Mucosa of descending colon (tissue), 3 donors: Measurements from ENCODE around the gene SETD2. TPM values are rescaled to one million over a fixed set of nuclear protein-coding genes. Genes with fewer than 3 reads are reported as not detected.
A peak's percentile ranks its signal among the peaks of the same experiment; 100 is the strongest.

Experiments
- ATAC-seq: fragments of 200-7000 bp; cut with Tn5 transposase; one replicate; pipeline ENCODE4 v1.9.1; 2020; ENCODE audit warnings: mild to moderate bottlenecking, moderate library complexity
- DNase-seq, 3 donors: peaks; one replicate each; pipeline ENCODE4 v3.0.0-alpha.2; 2020
- H3K36me3 ChIP-seq: fragments of 200-600 bp; one replicate; pipeline ENCODE4 v1.8.0; 2021; ENCODE audit warnings: low read depth, mild to moderate bottlenecking
- H3K4me1 ChIP-seq: fragments of 200-600 bp; one replicate; pipeline ENCODE4 v1.8.0; 2021; ENCODE audit warnings: low read depth, mild to moderate bottlenecking
- H3K4me3 ChIP-seq: fragments of 200-600 bp; one replicate; pipeline ENCODE4 v1.8.0; 2021; ENCODE audit warnings: mild to moderate bottlenecking
- H3K9me3 ChIP-seq: fragments of 200-600 bp; one replicate; pipeline ENCODE4 v1.8.0; 2021; ENCODE audit warnings: mild to moderate bottlenecking
- CTCF ChIP-seq: fragments of 200-600 bp; IDR thresholded peaks from one replicate; pipeline ENCODE4 v1.8.0; 2022; ENCODE audit warnings: antibody characterized with exemption, mild to moderate bottlenecking
- intact Hi-C, 2 donors: fragments of 100-400 bp; cut with DNase I in 1 of 2; cut with micrococcal nuclease in 1 of 2; formaldehyde crosslinking; loops; one replicate each; pipeline versions ENCODE4 v1.11.0 to v1.11.1; 2022; cut with DNase I, micrococcal nuclease
- total RNA-seq, 3 donors: library from RNA; stranded (reverse); fragmentation: NEBNext Ultra II Directional in 2 of 3; extraction: Animal tissue kit (Norgen Biotek cat#: 25700) in 2 of 3; gene quantifications; one replicate each; pipeline versions ENCODE4 v1.2.1 to v1.2.4, GENCODE V29; 2021 to 2023
- donor health status: DM: no; HTN: no; CAD: no; lungs with moderate emphysema.
- donor health status: DM: no; HTN: no; CAD: no.
- donor health status: DM: no; HTN: yes; CAD: no.

SETD2 gene
- total RNA-seq, 3 donors from 2014 or later, result 41.5 to 71.1 (median 50.4) TPM

GRCh38 chr3:46977811-46978195, 186.1 kb downstream of the SETD2 start:
- no peak for TF ChIP-seq CTCF
- Histone ChIP-seq H3K4me3 (no peak overlapping the region), H3K36me3 (no peaks in the 10 kb centered on the region), H3K4me1 (peaks cover 54% of the 10 kb centered on the region), H3K9me3 (no peaks in the 10 kb centered on the region)
- ATAC-seq (no peak), DNase-seq (peak in 1 of 3 donors; percentile 32)
- intact Hi-C loops, result no loop called here

- TF ChIP-seq CTCF, result no peak
Observed at GRCh38 chr3:46976326-46977190, 187.4 kb downstream of the SETD2 start, which contains the start of gene CCDC12. TSS of gene CCDC12 (minus strand) at chr3:46976745. CDS start at chr3:46976732, 13 bp downstream.

GRCh38 chr3:46974421-46975171, 189.3 kb downstream of the SETD2 start:
- Histone ChIP-seq H3K4me3 (no peak overlapping the region), H3K4me1 (peaks cover 50% of the 10 kb centered on the region), H3K9me3 (no peaks in the 10 kb centered on the region), H3K36me3 (no peaks in the 10 kb centered on the region)
- TF ChIP-seq CTCF, result no peak
- intact Hi-C loops, result no loop called here
- DNase-seq (no peak), ATAC-seq (no peak)

More at GRCh38 chr3:46976326-46977190, 187.4 kb downstream of the SETD2 start, which contains the start of gene CCDC12:
- no peaks in the 10 kb centered on the region for H3K36me3 ChIP-seq
- H3K4me1 ChIP-seq, result peaks cover 45% of the 10 kb centered on the region
- H3K9me3 ChIP-seq, result no peaks in the 10 kb centered on the region
- intact Hi-C loops, result no loop called here
- peak within 1 kb of the TSS; percentile 45 for H3K4me3 ChIP-seq
- peak; percentile 92 to 97 (median 95) for DNase-seq
- ATAC-seq, result peak; percentile 78

GRCh38 chr3:46972396-46972795, 191.5 kb downstream of the SETD2 start:
- Histone ChIP-seq H3K4me1 (peaks cover 49% of the 10 kb centered on the region), H3K9me3 (no peaks in the 10 kb centered on the region), H3K4me3 (no peak overlapping the region), H3K36me3 (no peaks in the 10 kb centered on the region)
- intact Hi-C loops, result no loop called here
- DNase-seq, result no peak
- no peak for TF ChIP-seq CTCF
- no peak for ATAC-seq

DNA sequence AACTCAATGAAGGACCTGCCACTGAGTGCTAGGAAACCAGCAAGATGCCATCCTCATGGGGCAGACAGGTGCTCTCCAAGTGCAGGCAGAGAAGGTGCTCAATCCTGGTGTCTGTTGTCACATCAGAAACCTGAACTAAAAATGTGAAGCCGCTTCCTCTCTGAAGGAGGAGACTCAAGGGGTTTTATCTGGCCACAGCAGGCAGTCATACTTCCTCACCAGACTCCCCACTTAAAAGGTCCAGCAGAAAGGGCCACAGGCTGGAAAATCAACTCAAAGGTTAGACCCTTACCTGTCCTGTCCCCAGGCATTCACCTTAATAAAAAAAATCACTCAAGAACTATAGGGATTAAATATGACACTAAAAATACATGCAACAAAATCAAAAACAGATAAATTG, 192.2 kb downstream of the SETD2 start:
- peaks cover 45% of the 10 kb centered on the region for H3K4me1 ChIP-seq
- no peaks in the 10 kb centered on the region for H3K9me3 ChIP-seq
- no peaks in the 10 kb centered on the region for H3K36me3 ChIP-seq
- DNase-seq (no peak), ATAC-seq (no peak)
- intact Hi-C loops, result no loop called here
- no peak overlapping the region for H3K4me3 ChIP-seq
- no peak for TF ChIP-seq CTCF
